CD4-positive, alpha-beta memory T cell (primary cell): Measurements from ENCODE around the gene DVL3. TPM values are rescaled to one million over a fixed set of nuclear protein-coding genes. Genes with fewer than 3 reads are reported as not detected.

Source experiments
- CTCF ChIA-PET: fragments of 350-600 bp; sonication (Branson Sonifier 250); formaldehyde crosslinking; loops from one replicate; lab custom pipeline; 2021; ENCODE audit warnings: inconsistent platforms; ENCODE audit not compliant: partially characterized antibody; lab: Charles Lee
- POLR2A ChIA-PET: fragments of 350-600 bp; sonication (Branson Sonifier 250); formaldehyde crosslinking; loops from one replicate; lab custom pipeline; 2021; ENCODE audit not compliant: partially characterized antibody; lab: Charles Lee
- DNase-seq, 5 donors: peaks; one replicate each; pipeline versions ENCODE4 v3.0.0 to v3.0.0-alpha.2; 2020 to 2022; ENCODE audit warnings: mixed read lengths in 1 of 5
- H3K27ac ChIP-seq: one replicate; pipeline ENCODE4 v1.7.0; 2013; ENCODE audit warnings: low read depth, low read length
- H3K27me3 ChIP-seq: 2 replicates; pipeline ENCODE4 v1.7.0; 2013; ENCODE audit warnings: mild to moderate bottlenecking, low read length, moderate library complexity; ENCODE audit not compliant: insufficient read depth
- H3K36me3 ChIP-seq: 2 replicates; pipeline ENCODE4 v1.7.0; 2013; ENCODE audit warnings: mild to moderate bottlenecking, low read length, moderate library complexity; ENCODE audit not compliant: insufficient read depth
- H3K4me1 ChIP-seq: 2 replicates; pipeline ENCODE4 v1.7.0; 2013; ENCODE audit warnings: mild to moderate bottlenecking, low read length, moderate library complexity; ENCODE audit not compliant: insufficient read depth
- H3K4me3 ChIP-seq, 2 donors: one replicate each; pipeline ENCODE4 v1.7.0; 2013; ENCODE audit warnings: low read length in 2 of 2, mild to moderate bottlenecking in 1 of 2
- H3K9me3 ChIP-seq, 2 donors: one replicate each; pipeline ENCODE4 v1.7.0; 2013; ENCODE audit warnings: low read length in 2 of 2, control low read depth in 1 of 2; ENCODE audit not compliant: control insufficient read depth in 1 of 2
- H3K27ac Mint-ChIP-seq, 7 donors: one replicate each; pipeline ENCODE4 v1.8.0; 2020 to 2021; ENCODE audit warnings: mixed read lengths in 7 of 7, mild to moderate bottlenecking in 6 of 7, inconsistent platforms in 3 of 7, moderate library complexity in 3 of 7
- H3K27me3 Mint-ChIP-seq, 2 donors: one replicate each; pipeline ENCODE4 v1.8.0; 2020 to 2021; ENCODE audit warnings: mixed read lengths in 2 of 2
- H3K36me3 Mint-ChIP-seq, 2 donors: one replicate each; pipeline ENCODE4 v1.8.0; 2020 to 2021; ENCODE audit warnings: mixed read lengths in 2 of 2, inconsistent platforms in 1 of 2, mild to moderate bottlenecking in 1 of 2
- H3K4me1 Mint-ChIP-seq, 4 donors: one replicate each; pipeline ENCODE4 v1.8.0; 2020 to 2021; ENCODE audit warnings: mixed read lengths in 4 of 4, mild to moderate bottlenecking in 1 of 4
- H3K4me3 Mint-ChIP-seq, 8 donors: one replicate each; pipeline ENCODE4 v1.8.0; 2020 to 2021; ENCODE audit warnings: mixed read lengths in 8 of 8, mild to moderate bottlenecking in 7 of 8, moderate library complexity in 6 of 8, inconsistent platforms in 3 of 8
- H3K9me3 Mint-ChIP-seq, 8 donors: one replicate each; pipeline ENCODE4 v1.8.0; 2020 to 2021; ENCODE audit warnings: mixed read lengths in 8 of 8, mild to moderate bottlenecking in 5 of 8, inconsistent platforms in 3 of 8, moderate library complexity in 1 of 8
- intact Hi-C: fragments of 100-400 bp; cut with micrococcal nuclease; formaldehyde crosslinking; loops from one replicate; pipeline ENCODE4 v1.15.1; 2023
- polyA plus RNA-seq, 2 donors: library from polyadenylated mRNA; unstranded; fragments of 300-500 nt; fragmentation: Illumina TruSeq; gene quantifications; one replicate each; pipeline ENCODE4 v1.2.3, GENCODE V29; 2021
- total RNA-seq, 2 experiments: library from RNA; stranded (reverse); gene quantifications; one replicate each; pipeline ENCODE4 v1.2.3, GENCODE V29; 2021

The DVL3 gene
- total and polyA plus RNA-seq, 4 experiments from 2014 or later = 3.0 to 46.4 (median 28.7) TPM

DNA sequence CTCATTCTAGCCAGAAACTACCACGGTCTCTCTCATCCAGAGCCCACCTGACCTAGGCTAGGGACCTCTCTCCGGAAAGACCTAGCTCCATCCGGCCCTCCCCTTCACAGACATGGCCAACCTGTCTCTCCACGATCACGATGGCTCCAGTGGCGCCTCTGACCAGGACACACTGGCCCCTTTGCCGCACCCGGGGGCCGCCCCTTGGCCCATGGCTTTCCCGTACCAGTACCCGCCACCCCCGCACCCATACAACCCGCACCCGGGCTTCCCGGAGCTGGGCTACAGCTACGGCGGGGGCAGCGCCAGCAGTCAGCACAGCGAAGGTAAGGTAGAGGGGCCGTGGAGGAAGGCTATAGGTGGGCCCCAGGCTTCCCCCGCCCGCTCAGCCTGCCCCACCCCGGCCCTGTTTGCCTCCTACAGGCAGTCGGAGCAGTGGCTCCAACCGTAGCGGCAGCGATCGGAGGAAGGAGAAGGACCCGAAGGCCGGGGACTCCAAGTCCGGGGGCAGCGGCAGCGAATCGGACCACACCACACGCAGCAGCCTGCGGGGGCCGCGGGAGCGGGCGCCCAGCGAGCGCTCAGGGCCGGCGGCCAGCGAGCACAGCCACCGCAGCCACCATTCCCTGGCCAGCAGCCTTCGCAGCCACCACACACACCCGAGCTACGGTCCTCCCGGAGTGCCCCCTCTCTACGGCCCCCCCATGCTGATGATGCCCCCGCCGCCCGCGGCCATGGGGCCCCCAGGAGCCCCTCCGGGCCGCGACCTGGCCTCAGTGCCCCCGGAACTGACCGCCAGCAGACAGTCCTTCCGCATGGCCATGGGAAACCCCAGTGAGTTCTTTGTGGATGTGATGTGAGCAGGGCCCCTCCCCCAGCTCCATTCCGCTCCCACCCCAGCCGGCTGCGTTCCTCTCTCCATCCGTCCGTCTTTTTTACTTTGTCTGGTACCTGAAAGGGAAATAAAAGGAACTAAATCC is 15.0 kb downstream of the DVL3 start:
- no peak overlapping the region for H3K4me3 Mint-ChIP-seq
- H3K27me3 ChIP-seq = no peaks in the 10 kb centered on the region
- ChIA-PET POLR2A (interaction anchor here (1.1 to 1.5 kb wide), 2 partner anchors 14 to 34 kb away, joined by 3 to 5 read pairs; no protein-coding TSS in a partner anchor), CTCF (interaction anchor here (0.7 kb wide), 1 partner anchor 16 kb away, joined by 3 read pairs; the partner anchor contains the start of gene ABCF3)
- no peaks in the 10 kb centered on the region for H3K27me3 Mint-ChIP-seq
- H3K4me1 Mint-ChIP-seq = peaks cover 0 to 12% (median 6%) of the 10 kb centered on the region in 4 donors
- H3K36me3 ChIP-seq = peaks cover 23% of the 10 kb centered on the region
- H3K9me3 Mint-ChIP-seq = no peaks in the 10 kb centered on the region
- no peak overlapping the region for H3K27ac ChIP-seq
- H3K9me3 ChIP-seq = no peaks in the 10 kb centered on the region
- H3K4me1 ChIP-seq = peaks cover 4% of the 10 kb centered on the region
- peaks cover 12 to 40% of the 10 kb centered on the region in 2 donors for H3K36me3 Mint-ChIP-seq
- DNase-seq = no peak
- no peak overlapping the region for H3K27ac Mint-ChIP-seq
- H3K4me3 ChIP-seq = no peak overlapping the region
- intact Hi-C loops = no loop called here

DNA sequence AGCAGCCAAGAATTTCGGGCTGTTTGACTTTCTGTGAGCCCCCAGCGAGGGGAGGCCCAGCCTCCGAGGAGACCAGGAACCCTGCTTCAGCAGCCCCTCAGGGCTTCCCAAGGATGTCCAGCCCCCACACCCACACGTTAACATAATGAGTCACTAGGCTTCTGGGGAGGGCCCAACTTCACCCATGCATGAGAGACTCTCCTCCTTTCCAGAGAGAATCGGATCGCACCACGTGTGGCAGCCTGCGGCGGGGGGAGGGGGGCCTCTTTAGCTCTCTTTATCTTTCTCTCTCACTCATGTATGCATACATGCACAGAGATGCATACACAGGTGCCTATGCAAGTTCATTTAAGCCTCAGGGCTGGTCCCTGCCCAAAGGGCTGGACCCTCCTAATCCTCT is 16.4 kb downstream of the DVL3 start:
- H3K36me3 ChIP-seq = peaks cover 9% of the 10 kb centered on the region
- H3K27me3 Mint-ChIP-seq = no peaks in the 10 kb centered on the region
- peaks cover 11 to 25% (median 18%) of the 10 kb centered on the region in 4 donors for H3K4me1 Mint-ChIP-seq
- H3K27ac ChIP-seq = no peak overlapping the region
- H3K27ac Mint-ChIP-seq = peak overlapping the region in 1 of 7 donors; percentile 42
- CTCF ChIA-PET = interaction anchor here (0.7 kb wide), 1 partner anchor 15 kb away, joined by 3 read pairs; no protein-coding TSS in a partner anchor
- H3K9me3 Mint-ChIP-seq = no peaks in the 10 kb centered on the region
- H3K9me3 ChIP-seq = no peaks in the 10 kb centered on the region
- POLR2A ChIA-PET = interaction anchor here (1.5 kb wide), 1 partner anchor 15 kb away, joined by 5 read pairs; no protein-coding TSS in a partner anchor
- H3K27me3 ChIP-seq = no peaks in the 10 kb centered on the region
- intact Hi-C loops = no loop called here
- H3K4me3 Mint-ChIP-seq = no peak overlapping the region
- peaks cover 18% of the 10 kb centered on the region for H3K4me1 ChIP-seq
- peaks cover 0 to 34% of the 10 kb centered on the region in 2 donors for H3K36me3 Mint-ChIP-seq
- no peak overlapping the region for H3K4me3 ChIP-seq
- DNase-seq = no peak

DNA sequence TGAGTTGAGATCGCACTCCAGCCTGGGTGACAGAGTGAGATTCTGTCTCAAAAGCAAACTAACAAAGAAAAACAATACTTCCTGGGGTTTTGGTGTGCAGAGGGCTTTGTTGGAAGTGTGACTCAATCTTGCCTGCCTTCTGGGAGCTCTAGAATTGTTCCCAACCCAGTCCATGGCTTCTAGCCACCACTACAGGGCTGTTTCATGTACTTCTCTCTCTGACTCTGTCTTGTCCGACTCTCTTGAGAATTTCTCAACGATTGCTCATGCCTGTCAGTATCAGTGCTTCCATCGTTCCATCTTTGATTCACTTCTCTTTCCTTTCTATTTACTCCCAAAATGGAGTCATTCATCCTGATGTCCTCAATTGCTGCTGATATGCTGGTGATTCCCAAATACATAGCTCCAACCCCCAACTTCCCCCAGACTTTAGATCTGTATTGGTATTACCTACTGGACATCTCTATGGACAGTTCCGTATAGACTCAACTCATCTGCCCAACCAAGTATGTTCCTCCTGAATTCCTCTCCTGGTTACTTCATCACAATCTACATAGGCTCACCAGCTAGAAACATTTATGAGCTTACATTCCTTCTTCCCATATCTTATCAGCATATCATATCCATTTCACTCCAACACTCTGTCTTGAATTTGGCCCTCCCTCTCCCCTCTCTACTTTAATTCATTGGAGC is 17.6 kb downstream of the DVL3 start:
- no peak overlapping the region for H3K27ac ChIP-seq
- ChIA-PET POLR2A (interaction anchor here (1.1 to 3.5 kb wide), 3 partner anchors 13 to 38 kb away, joined by 3 to 26 read pairs (median 20); partner anchors contain the start of genes ABCF3 and EIF2B5), CTCF (interaction anchor here (0.9 to 1.8 kb wide), 4 partner anchors 12 to 77 kb away, joined by 3 to 8 read pairs (median 3); partner anchors contain the start of genes EEF1AKMT4 and EIF2B5)
- no peak overlapping the region for H3K4me3 ChIP-seq
- Mint-ChIP-seq H3K36me3 (peaks cover 0 to 25% of the 10 kb centered on the region in 2 donors), H3K4me1 (peaks cover 14 to 35% (median 23%) of the 10 kb centered on the region in 4 donors), H3K4me3 (peak overlapping the region in 1 of 8 donors; percentile 4), H3K27ac (peak overlapping the region in 6 of 7 donors; percentile 16 to 58 (median 46)), H3K27me3 (no peaks in the 10 kb centered on the region), H3K9me3 (no peaks in the 10 kb centered on the region)
- H3K4me1 ChIP-seq = peaks cover 30% of the 10 kb centered on the region
- H3K27me3 ChIP-seq = no peaks in the 10 kb centered on the region
- H3K9me3 ChIP-seq = no peaks in the 10 kb centered on the region
- peaks cover 12% of the 10 kb centered on the region for H3K36me3 ChIP-seq
- DNase-seq = no peak
- intact Hi-C loops = no loop called here

DNA sequence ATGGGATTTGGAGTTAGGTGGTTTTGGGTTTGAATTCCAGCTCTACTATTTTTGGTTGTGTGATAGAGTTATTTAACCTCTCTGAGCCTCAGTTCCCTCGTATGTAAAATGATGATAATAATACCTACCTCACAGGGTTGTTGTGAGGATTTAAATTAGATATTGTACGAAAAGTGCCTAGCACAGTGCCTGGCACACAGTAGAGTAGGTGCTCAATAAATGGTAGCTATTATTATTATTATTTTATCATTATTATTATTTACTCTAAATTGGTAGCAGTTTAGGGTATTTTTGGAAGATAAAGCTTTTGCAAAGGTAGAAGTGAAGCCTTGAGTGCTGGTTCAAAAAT is 18.2 kb downstream of the DVL3 start:
- Mint-ChIP-seq H3K4me3 (no peak overlapping the region), H3K36me3 (peaks cover 4 to 28% of the 10 kb centered on the region in 2 donors), H3K4me1 (peaks cover 17 to 41% (median 28%) of the 10 kb centered on the region in 4 donors), H3K9me3 (no peaks in the 10 kb centered on the region), H3K27ac (peak overlapping the region in 3 of 7 donors; percentile 28 to 88 (median 57)), H3K27me3 (no peaks in the 10 kb centered on the region)
- CTCF ChIA-PET = interaction anchor here (0.9 to 1.8 kb wide), 4 partner anchors 13 to 76 kb away, joined by 3 to 8 read pairs (median 3); partner anchors contain the start of genes EEF1AKMT4 and EIF2B5
- Histone ChIP-seq H3K27ac (no peak overlapping the region), H3K4me3 (no peak overlapping the region), H3K9me3 (no peaks in the 10 kb centered on the region), H3K4me1 (peaks cover 35% of the 10 kb centered on the region), H3K36me3 (peaks cover 17% of the 10 kb centered on the region), H3K27me3 (no peaks in the 10 kb centered on the region)
- intact Hi-C loops = no loop called here
- POLR2A ChIA-PET = interaction anchor here (0.9 to 3.5 kb wide), 5 partner anchors 13 to 188 kb away, joined by 3 to 26 read pairs (median 4); partner anchors contain the start of genes ABCF3, CLCN2, DVL3 and EIF2B5
- no peak for DNase-seq

DNA sequence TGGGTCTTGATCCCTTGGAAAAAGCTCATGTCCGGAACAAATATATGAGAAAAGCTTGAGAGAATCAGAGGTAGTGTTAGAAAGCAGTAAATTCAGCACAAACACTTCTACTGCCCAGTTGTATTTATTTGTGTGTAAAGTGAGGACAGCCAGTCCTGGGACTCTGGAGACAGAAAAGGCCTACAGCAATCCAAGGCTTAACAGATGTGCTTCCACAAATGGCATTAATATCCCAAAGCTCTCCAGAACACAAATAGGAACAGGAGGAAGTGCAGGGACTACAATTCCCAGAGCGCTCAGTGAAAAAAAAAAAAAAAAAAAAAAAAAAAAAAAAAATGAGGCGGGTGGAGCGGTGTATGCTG is 19.1 kb downstream of the DVL3 start:
- H3K27ac ChIP-seq = peak overlapping the region; percentile 88
- POLR2A ChIA-PET = interaction anchor here (0.9 to 3.5 kb wide), 7 partner anchors 12 to 290 kb away, joined by 3 to 26 read pairs (median 4); partner anchors contain the start of genes ABCF3, CLCN2, DVL3 and EIF2B5
- Mint-ChIP-seq H3K9me3 (no peaks in the 10 kb centered on the region), H3K27me3 (no peaks in the 10 kb centered on the region), H3K36me3 (peaks cover 12 to 33% of the 10 kb centered on the region in 2 donors), H3K4me1 (peaks cover 17 to 43% (median 30%) of the 10 kb centered on the region in 4 donors), H3K27ac (peak overlapping the region; percentile 84 to 92 (median 88)), H3K4me3 (peak overlapping the region; percentile 79 to 98 (median 95))
- H3K4me1 ChIP-seq = peaks cover 37% of the 10 kb centered on the region
- H3K4me3 ChIP-seq = no peak overlapping the region
- no peak for DNase-seq
- intact Hi-C loops = loop anchor here (1.0 kb wide), 7 partner anchors 11 to 157 kb away; partner anchors contain the start of genes ABCC5, DVL3, EEF1AKMT4 and EIF2B5
- no peaks in the 10 kb centered on the region for H3K9me3 ChIP-seq
- CTCF ChIA-PET = interaction anchor here (0.9 to 1.8 kb wide), 5 partner anchors 11 to 40 kb away, joined by 3 to 8 read pairs (median 3); partner anchors contain the start of genes ABCF3 and EIF2B5
- H3K36me3 ChIP-seq = peaks cover 26% of the 10 kb centered on the region
- H3K27me3 ChIP-seq = no peaks in the 10 kb centered on the region

DNA sequence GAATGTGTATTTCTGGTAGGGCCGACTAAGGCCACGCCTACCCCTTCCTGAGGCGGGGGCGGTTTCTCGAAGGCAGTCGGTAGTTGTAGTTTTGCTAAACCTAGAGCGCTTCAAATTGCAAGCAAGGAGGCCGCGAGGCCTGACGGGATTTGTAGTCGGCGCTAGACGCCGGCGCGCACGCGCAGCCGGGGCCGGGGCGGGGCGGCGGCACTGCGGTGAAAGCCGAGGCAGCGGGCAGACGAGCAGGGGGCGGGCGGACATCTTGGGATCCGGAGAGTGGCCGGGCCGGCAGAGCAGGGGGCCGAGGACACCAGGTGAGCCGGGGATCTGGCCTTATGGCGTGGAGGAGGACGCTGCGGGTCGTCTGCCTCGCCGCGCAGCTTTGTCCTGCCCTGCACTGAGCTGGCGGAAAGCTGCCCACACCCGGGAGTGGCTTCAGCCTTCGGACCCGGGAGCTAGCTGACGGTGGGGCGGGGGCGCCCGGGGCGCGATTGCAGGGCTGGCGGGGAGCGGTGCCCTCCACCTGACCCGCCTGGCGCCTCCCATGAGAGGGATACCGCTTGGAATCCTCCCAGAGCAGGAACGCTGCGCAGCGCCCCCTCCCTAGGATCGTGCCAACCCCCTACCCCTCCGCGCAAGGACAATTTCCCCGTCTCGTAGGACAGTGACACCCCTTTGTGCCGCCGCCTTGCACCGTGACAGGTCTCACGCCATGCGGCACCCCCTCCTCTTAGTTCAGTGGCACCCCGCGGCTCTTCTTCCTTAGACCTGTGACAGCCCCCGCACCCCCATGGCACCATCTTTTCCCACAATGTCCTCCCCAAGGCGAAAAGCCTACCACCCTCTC is 19.7 kb downstream of the DVL3 start, which contains the start of gene AP2M1:
AP2M1 (plus strand) TSS at position 210 of the 847 bp plus-strand sequence. CDS start 2,139 bp downstream, outside the sequence.
- no peaks in the 10 kb centered on the region for H3K27me3 Mint-ChIP-seq
- ChIA-PET CTCF (interaction anchor here (0.9 to 1.3 kb wide), 4 partner anchors 11 to 32 kb away, joined by 3 to 4 read pairs (median 3); partner anchors contain the start of gene ABCF3), POLR2A (interaction anchor here (0.7 to 3.5 kb wide), 7 partner anchors 9 to 291 kb away, joined by 3 to 26 read pairs (median 8); partner anchors contain the start of genes ABCF3, CLCN2, DVL3 and EIF2B5)
- no peaks in the 10 kb centered on the region for H3K9me3 Mint-ChIP-seq
- Histone ChIP-seq H3K27ac (peak within 1 kb of the TSS; percentile 88), H3K4me3 (peak within 1 kb of the TSS; percentile 68 to 90), H3K36me3 (peaks cover 32% of the 10 kb centered on the region), H3K9me3 (no peaks in the 10 kb centered on the region), H3K4me1 (peaks cover 37% of the 10 kb centered on the region), H3K27me3 (no peaks in the 10 kb centered on the region)
- intact Hi-C loops = loop anchor here (1.0 kb wide), 7 partner anchors 10 to 158 kb away; partner anchors contain the start of genes ABCC5, DVL3, EEF1AKMT4 and EIF2B5
- DNase-seq = peak; percentile 98 to 99 (median 99)
- H3K27ac Mint-ChIP-seq = peak within 1 kb of the TSS; percentile 88 to 95 (median 92)
- peaks cover 17 to 43% (median 30%) of the 10 kb centered on the region in 4 donors for H3K4me1 Mint-ChIP-seq
- peaks cover 13 to 36% of the 10 kb centered on the region in 2 donors for H3K36me3 Mint-ChIP-seq
- peak within 1 kb of the TSS; percentile 90 to 98 (median 96) for H3K4me3 Mint-ChIP-seq
